H1 (cell line): ENCODE data around the gene DBF4. TPM values are rescaled to one million over a fixed set of nuclear protein-coding genes. Genes with fewer than 3 reads are reported as not detected.

ENCODE experiments used
- polyA plus RNA-seq, 7 experiments: library from polyadenylated mRNA; depleted of rRNA in 3 of 7; stranded (reverse) in 5 of 7; unstranded in 2 of 7; fragments of >200 nt in 5 of 7; fragments of 200-250 nt in 2 of 7; gene quantifications; 1 replicate in 5 of 7; 2 replicates in 1 of 7; 4 replicates in 1 of 7; pipeline versions ENCODE4 v1.2.1 to v1.2.3, GENCODE V29; 2011 to 2013; ENCODE audit warnings: missing spikeins in 2 of 7, mixed read lengths in 2 of 7
- total RNA-seq: library from RNA; stranded (reverse); fragmentation: NEBNext Ultra II Directional; extraction: Animal tissue kit (Norgen Biotek cat#: 25700); gene quantifications from 2 replicates; pipeline ENCODE4 v1.2.1, GENCODE V29; 2021

The DBF4 gene
- total and polyA plus RNA-seq, 2 of the 8 experiments (the other 6 are each of a cell fraction or from before 2014, with no cell fraction given), result 8.7 to 82.4 TPM

Other genes with a start within 250 kb of the DBF4 start
- 1.2 TPM in 2 replicates for gene RUNDC3B, start 248.1 kb upstream of the DBF4 start, total RNA-seq
- 0.13 and 0.29 TPM in 2 replicates for gene RUNDC3B, start 248.1 kb upstream of the DBF4 start, polyA plus RNA-seq (2011; rRNA removed)
- gene SLC25A40, start 133 bp upstream of the DBF4 start, total RNA-seq, result 17.3 and 22.5 TPM in 2 replicates
- 3.2 and 6.5 TPM in 2 replicates for gene SLC25A40, start 133 bp upstream of the DBF4 start, polyA plus RNA-seq (2011; rRNA removed)
- gene ADAM22, start 57.8 kb downstream of the DBF4 start, total RNA-seq, result 17.9 and 21.4 TPM in 2 replicates
- 4.6 and 5.6 TPM in 2 replicates for gene ADAM22, start 57.8 kb downstream of the DBF4 start, polyA plus RNA-seq (2011; rRNA removed)